Endothelial cell of umbilical vein (primary cell): ENCODE data around the gene KPNA5. TPM values are rescaled to one million over a fixed set of nuclear protein-coding genes. Genes with fewer than 3 reads are reported as not detected.
"Not testable (repeated sequence)": the region's sequence is repeated elsewhere in the genome, so short reads cannot be mapped to it uniquely, and the experiment has no call there.

ENCODE experiments used
- BruUV-seq: library from RNA; stranded (reverse); fragments of 400-500 nt; replicated peaks from 2 replicates; lab custom pipeline; 2021; lab: Mats Ljungman, UMichigan
- CTCF ChIA-PET: fragments of 300-600, 350-600 bp; sonication (Branson Sonifier 250); formaldehyde crosslinking; loops from one replicate; lab custom pipeline; 2021; ENCODE audit warnings: antibody characterized with exemption, inconsistent platforms; lab: Charles Lee
- POLR2A ChIA-PET: fragments of 300-600, 350-600 bp; sonication (Branson Sonifier 250); formaldehyde crosslinking; loops from one replicate; lab custom pipeline; 2021; ENCODE audit warnings: antibody characterized with exemption, inconsistent platforms; lab: Charles Lee
- DNase-seq: peaks from one replicate; pipeline ENCODE4 v3.0.0-alpha.2; 2011; ENCODE audit warnings: low read depth, low spot score
- FAIRE-seq: peaks from 2 replicates; lab custom pipeline; 2011; peaks lifted over from hg19 to GRCh38; lab: Jason Lieb, UNC
- H2AFZ ChIP-seq: 2 replicates; pipeline ENCODE4 v1.6.0; 2012; ENCODE audit warnings: low read depth, low read length, control low read depth, inconsistent platforms
- H3K27ac ChIP-seq: 2 replicates; pipeline ENCODE4 v1.5.1; 2011; ENCODE audit warnings: low read depth, mild to moderate bottlenecking, control low read depth, low read length, moderate library complexity; ENCODE audit not compliant: insufficient read depth
- H3K27me3 ChIP-seq, 2 experiments: 2 replicates each; pipeline versions ENCODE4 v1.6.0 to v1.6.1; 2011; ENCODE audit warnings: low read length in 2 of 2, mixed read lengths in 1 of 2; ENCODE audit not compliant: control insufficient read depth in 2 of 2, insufficient read depth in 2 of 2
- H3K36me3 ChIP-seq, 2 experiments: 2 replicates in 1 of 2; 3 replicates in 1 of 2; pipeline ENCODE4 v1.5.1; 2011; ENCODE audit warnings: low read length in 2 of 2, mild to moderate bottlenecking in 1 of 2, moderate library complexity in 1 of 2; ENCODE audit not compliant: control insufficient read depth in 2 of 2, insufficient read depth in 2 of 2; ENCODE audit errors: extremely low read depth in 1 of 2
- H3K4me1 ChIP-seq: 3 replicates; pipeline ENCODE4 v1.5.1; 2011; ENCODE audit warnings: mild to moderate bottlenecking, low read length; ENCODE audit not compliant: control insufficient read depth, insufficient read depth; ENCODE audit errors: extremely low read depth
- H3K4me2 ChIP-seq: 2 replicates; pipeline ENCODE4 v1.6.1; 2011; ENCODE audit warnings: low read length, control low read depth, mixed read lengths; ENCODE audit not compliant: insufficient read depth
- H3K4me3 ChIP-seq, 3 experiments: fragments of 200-600 bp in 1 of 3; sonication (generic), shearing (Covaris generic) in 1 of 3; replicated peaks in 1 of 3; 2 replicates each; pipeline ENCODE4 v1.5.1; 2011 to 2016; ENCODE audit warnings: control low read depth in 3 of 3, low read length in 3 of 3, mild to moderate bottlenecking in 2 of 3, inconsistent platforms in 1 of 3, low read depth in 1 of 3, moderate library complexity in 1 of 3; ENCODE audit not compliant: insufficient read depth in 1 of 3
- H3K79me2 ChIP-seq: 2 replicates; pipeline ENCODE4 v1.6.0; 2012; ENCODE audit warnings: low read length, inconsistent platforms; ENCODE audit not compliant: control insufficient read depth, insufficient read depth
- H3K9ac ChIP-seq: replicated peaks from 2 replicates; pipeline ENCODE3; 2011; ENCODE audit warnings: low read length, control low read depth; ENCODE audit not compliant: insufficient read depth; ENCODE audit errors: extremely low read depth
- H3K9me1 ChIP-seq: replicated peaks from 3 replicates; pipeline ENCODE4 v1.6.0; 2011; ENCODE audit warnings: mild to moderate bottlenecking, low read length; ENCODE audit not compliant: control insufficient read depth, insufficient read depth; ENCODE audit errors: extremely low read depth
- H3K9me3 ChIP-seq: replicated peaks from 2 replicates; pipeline ENCODE4 v1.5.1; 2012; ENCODE audit warnings: low read length, inconsistent platforms; ENCODE audit not compliant: control insufficient read depth, insufficient read depth
- H4K20me1 ChIP-seq: replicated peaks from 2 replicates; pipeline ENCODE3; 2011; ENCODE audit warnings: mild to moderate bottlenecking, low read length; ENCODE audit not compliant: control insufficient read depth, insufficient read depth; ENCODE audit errors: extremely low read depth
- CTCF ChIP-seq, 2 donors: IDR thresholded peaks; 1 replicate in 1 of 2; 2 replicates in 1 of 2; pipeline ENCODE4 v1.5.1; 2011; ENCODE audit warnings: low read length in 2 of 2, mild to moderate bottlenecking in 2 of 2, moderate library complexity in 2 of 2, control low read depth in 1 of 2, inconsistent platforms in 1 of 2, low read depth in 1 of 2; ENCODE audit not compliant: insufficient read depth in 1 of 2; ENCODE audit errors: extremely low read depth in 1 of 2
- EZH2 ChIP-seq: IDR thresholded peaks from 2 replicates; pipeline ENCODE4 v1.6.1; 2012; ENCODE audit warnings: borderline replicate concordance, low read depth, mild to moderate bottlenecking, moderate library complexity, low read length, inconsistent platforms; ENCODE audit not compliant: severe bottlenecking
- FOS ChIP-seq: IDR thresholded peaks from 2 replicates; pipeline ENCODE4 v1.6.1; 2011; ENCODE audit warnings: mild to moderate bottlenecking, low read length, moderate library complexity, borderline replicate concordance; ENCODE audit not compliant: insufficient read depth
- GATA2 ChIP-seq: IDR thresholded peaks from 2 replicates; pipeline ENCODE4 v1.7.0; 2011; ENCODE audit warnings: low read depth, mild to moderate bottlenecking, moderate library complexity, mixed read lengths, low read length; ENCODE audit not compliant: insufficient read length, insufficient read depth
- JUN ChIP-seq: IDR thresholded peaks from 2 replicates; pipeline ENCODE4 v1.6.1; 2011; ENCODE audit warnings: borderline replicate concordance, low read depth; ENCODE audit not compliant: insufficient read length, insufficient read depth
- MAX ChIP-seq: IDR thresholded peaks from 2 replicates; pipeline ENCODE4 v1.6.1; 2011; ENCODE audit not compliant: insufficient read depth, insufficient read length
- MYC ChIP-seq: IDR thresholded peaks from one replicate; pipeline ENCODE4 v1.6.1; 2011; ENCODE audit warnings: mild to moderate bottlenecking, low read depth, low read length
- POLR2A ChIP-seq: IDR thresholded peaks from 2 replicates; pipeline ENCODE4 v1.6.1; 2012; ENCODE audit warnings: low read depth, mild to moderate bottlenecking, control low read depth, low read length
- POLR2AphosphoS5 ChIP-seq: IDR thresholded peaks from 2 replicates; pipeline ENCODE4 v1.6.1; 2012; ENCODE audit warnings: low read depth, mild to moderate bottlenecking, control low read depth, low read length, moderate library complexity; ENCODE audit not compliant: insufficient read depth
- dilution Hi-C: fragments of 300-500 bp; cut with MboI; formaldehyde crosslinking; loops from one replicate; pipeline ENCODE4 v1.15.0; 2019; ENCODE audit warnings: low sequenced_read_pairs; ENCODE audit not compliant: extremely low pct_ligation_motif_present
- intact Hi-C: fragments of 100-400 bp; cut with micrococcal nuclease; formaldehyde crosslinking; loops from one replicate; pipeline ENCODE4 v1.10.0; 2022
- polyA plus RNA-seq, 4 experiments: library from polyadenylated mRNA; depleted of rRNA in 3 of 4; stranded (reverse) in 3 of 4; unstranded in 1 of 4; fragments of >200 nt; gene quantifications; 2 replicates each; pipeline versions ENCODE4 v1.2.1 to v1.2.3, GENCODE V29; 2011 to 2012; ENCODE audit warnings: missing spikeins in 1 of 4
- total RNA-seq: library from RNA; stranded (reverse); gene quantifications from 2 replicates; pipeline ENCODE4 v1.2.3, GENCODE V29; 2021

Gene KPNA5
- total and polyA plus RNA-seq, 2 donors (not counting 3 experiments of a cell fraction or from before 2014, with no cell fraction given) = 1.6 to 8.9 TPM

GRCh38 chr6:116691154-116691553 is 10.1 kb downstream of the KPNA5 start:
- Histone ChIP-seq H3K9me1 (no peaks in the 10 kb centered on the region), H3K4me1 (no peaks in the 10 kb centered on the region), H3K4me3 (no peak overlapping the region), H3K9me3 (no peaks in the 10 kb centered on the region), H3K4me2 (no peak overlapping the region), H3K27me3 (no peaks in the 10 kb centered on the region), H3K27ac (no peak overlapping the region), H4K20me1 (peaks cover 5% of the 10 kb centered on the region), H3K79me2 (peaks cover 16% of the 10 kb centered on the region), H3K36me3 (no peaks in the 10 kb centered on the region), H2AFZ (no peak overlapping the region), H3K9ac (no peak overlapping the region)
- no TSS peak for BruUV-seq
- intact Hi-C loops = no loop called here
- CTCF ChIA-PET = no interaction called here
- POLR2A ChIA-PET = no interaction called here
- dilution Hi-C loops = no loop called here
- FAIRE-seq (no peak), DNase-seq (no peak)
- no peak for TF ChIP-seq EZH2
- no peak for TF ChIP-seq MYC
- no peak for TF ChIP-seq GATA2
- TF ChIP-seq POLR2A = no peak
- no peak for TF ChIP-seq MAX
- TF ChIP-seq POLR2AphosphoS5 = no peak
- TF ChIP-seq FOS = no peak
- TF ChIP-seq CTCF (IDR thresholded peaks at IDR 0.05; ENCODE audit: extremely low read depth in 1 of 2, insufficient read depth in 1 of 2, low read depth in 1 of 2, low read length in 2 of 2) = no peak
- TF ChIP-seq JUN = no peak

GRCh38 chr6:116692873-116693272 is 11.9 kb downstream of the KPNA5 start:
- H3K4me1 ChIP-seq, H3K4me2 ChIP-seq, H3K9ac ChIP-seq, H3K9me1 ChIP-seq, intact Hi-C loops, BruUV-seq, H3K36me3 ChIP-seq, CTCF ChIA-PET, H3K9me3 ChIP-seq, dilution Hi-C loops, H3K79me2 ChIP-seq, H3K27ac ChIP-seq, H2AFZ ChIP-seq, DNase-seq, H4K20me1 ChIP-seq, FAIRE-seq, H3K27me3 ChIP-seq, POLR2A ChIA-PET, H3K4me3 ChIP-seq: not testable (repeated sequence)

- FAIRE-seq, H3K27ac ChIP-seq, H3K79me2 ChIP-seq, H4K20me1 ChIP-seq, H3K9me1 ChIP-seq, H3K4me2 ChIP-seq, intact Hi-C loops, H3K9ac ChIP-seq, CTCF ChIA-PET, H3K4me3 ChIP-seq, BruUV-seq, H3K9me3 ChIP-seq, H3K36me3 ChIP-seq, H3K27me3 ChIP-seq, DNase-seq, POLR2A ChIA-PET, H3K4me1 ChIP-seq, H2AFZ ChIP-seq, dilution Hi-C loops: not testable (repeated sequence)
These were observed 12.3 kb downstream of the KPNA5 start for GRCh38 chr6:116693275-116693674.
